GM13976 (cell line): Measurements from ENCODE around the gene GALNT11.
"Not testable (repeated sequence)": the region's sequence is repeated elsewhere in the genome, so short reads cannot be mapped to it uniquely, and the experiment has no call there.

Experiments used
- DNase-seq: peaks from one replicate; pipeline ENCODE4 v3.0.0; 2012; ENCODE audit warnings: low spot score
- in situ Hi-C: fragments of 300-500 bp; cut with MboI; formaldehyde crosslinking; loops from one replicate; pipeline ENCODE4 v1.12.0; 2022; ENCODE audit warnings: low sequenced_read_pairs, mixed read lengths, inconsistent platforms; ENCODE audit not compliant: unreplicated experiment
- TF ChIP-seq, protein P1 (sequence below): IDR thresholded peaks from 2 replicates; pipeline ENCODE4 v1.5.1; 2012; ENCODE audit warnings: borderline replicate concordance, mild to moderate bottlenecking; ENCODE audit not compliant: insufficient read depth; ENCODE audit errors: extremely low read depth, missing control alignments, control extremely low read depth

GALNT11 gene

DNA sequence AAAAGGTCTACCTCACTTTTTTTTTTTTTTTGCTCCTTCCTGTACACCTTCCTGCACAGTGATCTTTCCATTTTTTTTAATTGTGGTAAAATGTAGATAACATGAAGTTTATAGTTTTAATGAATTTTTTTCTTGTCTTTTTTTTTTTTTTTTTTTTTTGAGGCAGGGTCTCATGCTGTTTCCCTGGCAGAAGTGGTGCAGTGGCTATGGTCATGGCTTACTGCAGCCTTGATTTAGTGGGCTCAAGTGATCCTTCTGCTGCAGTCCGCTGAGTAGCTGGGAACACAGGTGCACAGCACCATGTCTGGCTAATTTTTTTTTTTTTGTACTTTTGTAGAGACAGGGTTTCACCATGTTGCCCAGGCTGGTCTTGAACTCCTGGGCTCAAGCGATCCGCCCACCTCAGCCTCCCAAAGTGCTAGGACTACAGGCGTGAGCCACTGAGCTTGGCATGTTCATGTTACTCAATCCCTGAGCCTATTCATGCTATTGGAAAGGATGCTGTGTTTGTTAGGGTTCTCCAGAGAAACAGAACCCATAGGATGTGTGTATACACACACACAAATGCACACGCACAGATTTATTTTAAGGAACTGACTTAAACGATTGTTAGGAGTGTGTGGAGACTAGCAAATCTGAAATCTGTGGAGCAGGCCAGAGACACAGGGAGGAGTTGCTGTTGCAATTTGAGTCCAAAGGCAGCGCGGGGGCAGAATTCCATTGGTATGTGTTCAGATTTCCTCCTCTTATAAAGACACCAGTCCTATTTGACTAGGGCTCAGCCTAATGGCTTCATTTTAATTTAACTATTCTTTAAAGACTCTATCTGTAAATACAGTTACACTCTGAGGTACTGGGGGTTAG lies 29.1 kb downstream of the GALNT11 start:
- TF ChIP-seq, protein P1, sequence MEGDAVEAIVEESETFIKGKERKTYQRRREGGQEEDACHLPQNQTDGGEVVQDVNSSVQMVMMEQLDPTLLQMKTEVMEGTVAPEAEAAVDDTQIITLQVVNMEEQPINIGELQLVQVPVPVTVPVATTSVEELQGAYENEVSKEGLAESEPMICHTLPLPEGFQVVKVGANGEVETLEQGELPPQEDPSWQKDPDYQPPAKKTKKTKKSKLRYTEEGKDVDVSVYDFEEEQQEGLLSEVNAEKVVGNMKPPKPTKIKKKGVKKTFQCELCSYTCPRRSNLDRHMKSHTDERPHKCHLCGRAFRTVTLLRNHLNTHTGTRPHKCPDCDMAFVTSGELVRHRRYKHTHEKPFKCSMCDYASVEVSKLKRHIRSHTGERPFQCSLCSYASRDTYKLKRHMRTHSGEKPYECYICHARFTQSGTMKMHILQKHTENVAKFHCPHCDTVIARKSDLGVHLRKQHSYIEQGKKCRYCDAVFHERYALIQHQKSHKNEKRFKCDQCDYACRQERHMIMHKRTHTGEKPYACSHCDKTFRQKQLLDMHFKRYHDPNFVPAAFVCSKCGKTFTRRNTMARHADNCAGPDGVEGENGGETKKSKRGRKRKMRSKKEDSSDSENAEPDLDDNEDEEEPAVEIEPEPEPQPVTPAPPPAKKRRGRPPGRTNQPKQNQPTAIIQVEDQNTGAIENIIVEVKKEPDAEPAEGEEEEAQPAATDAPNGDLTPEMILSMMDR = no peak
- in situ Hi-C loops = no loop called here
- no peak for DNase-seq

DNA sequence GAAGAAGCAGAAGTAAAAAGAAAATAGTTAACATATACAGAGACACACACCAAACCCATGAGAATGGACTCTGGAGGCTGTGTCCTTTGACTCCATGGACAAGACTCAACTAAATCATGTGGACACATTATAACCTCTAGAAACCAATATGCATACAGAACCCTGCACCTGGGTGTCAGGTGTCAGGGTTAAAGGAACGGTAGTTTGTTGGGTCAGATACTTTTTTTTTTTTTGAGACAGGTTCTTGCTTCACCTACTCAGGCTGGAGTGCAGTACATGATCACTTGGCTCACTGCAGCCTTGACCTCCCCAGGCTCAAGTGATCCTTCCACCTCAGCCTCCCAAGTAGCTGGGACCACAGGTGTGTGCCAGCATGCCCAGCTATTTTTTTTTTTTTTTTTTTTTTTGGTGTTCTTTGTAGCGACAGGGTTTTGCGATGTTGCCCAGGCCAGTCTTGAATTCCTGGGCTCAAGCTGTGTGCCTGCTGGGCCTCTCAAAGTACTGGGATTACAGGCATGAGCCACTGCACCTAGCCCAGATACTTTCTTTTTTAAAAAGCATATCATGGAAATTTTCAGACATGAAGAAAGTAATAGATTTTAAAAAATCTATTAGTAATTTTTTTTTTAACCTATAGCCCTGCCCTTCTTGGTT lies 31.3 kb downstream of the GALNT11 start:
- TF ChIP-seq, protein P1 = no peak
- no peak for DNase-seq
- in situ Hi-C loops = no loop called here

DNA sequence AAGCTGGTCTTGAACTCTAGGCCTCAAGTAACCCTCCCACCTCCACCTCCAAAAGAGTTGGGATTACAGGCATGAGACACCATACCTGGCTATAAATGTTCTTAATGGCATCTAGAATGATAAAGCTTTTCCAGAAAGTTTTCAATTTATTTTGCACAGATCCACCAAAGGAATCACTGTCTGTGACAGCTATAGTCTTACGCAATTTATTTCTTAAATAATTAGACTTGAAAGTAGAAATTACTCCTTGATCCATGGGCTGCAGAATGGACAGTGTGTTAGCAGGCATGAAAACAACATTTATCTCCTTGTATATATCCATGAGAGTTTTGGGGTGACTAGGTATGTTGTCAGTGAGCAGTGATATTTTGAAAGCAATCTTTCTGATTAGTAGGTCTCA lies 33.8 kb downstream of the GALNT11 start:
- DNase-seq = no peak
- TF ChIP-seq, protein P1 = no peak
- in situ Hi-C loops = no loop called here

DNA sequence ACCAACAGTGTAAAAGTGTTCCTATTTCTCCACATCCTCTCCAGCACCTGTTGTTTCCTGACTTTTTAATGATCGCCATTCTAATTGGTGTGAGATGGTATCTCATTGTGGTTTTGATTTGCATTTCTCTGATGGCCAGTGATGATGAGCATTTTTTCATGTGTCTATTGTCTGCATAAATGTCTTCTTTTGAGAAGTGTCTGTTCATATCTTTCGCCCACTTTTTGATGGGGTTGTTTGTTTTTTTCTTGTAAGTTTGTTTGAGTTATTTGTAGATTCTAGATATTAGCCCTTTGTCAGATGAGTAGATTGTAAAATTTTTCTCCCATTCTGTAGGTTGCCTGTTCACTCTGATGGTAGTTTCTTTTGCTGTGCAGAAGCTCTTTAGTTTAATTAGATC lies 35.6 kb downstream of the GALNT11 start:
- DNase-seq, in situ Hi-C loops: not testable (repeated sequence)

DNA sequence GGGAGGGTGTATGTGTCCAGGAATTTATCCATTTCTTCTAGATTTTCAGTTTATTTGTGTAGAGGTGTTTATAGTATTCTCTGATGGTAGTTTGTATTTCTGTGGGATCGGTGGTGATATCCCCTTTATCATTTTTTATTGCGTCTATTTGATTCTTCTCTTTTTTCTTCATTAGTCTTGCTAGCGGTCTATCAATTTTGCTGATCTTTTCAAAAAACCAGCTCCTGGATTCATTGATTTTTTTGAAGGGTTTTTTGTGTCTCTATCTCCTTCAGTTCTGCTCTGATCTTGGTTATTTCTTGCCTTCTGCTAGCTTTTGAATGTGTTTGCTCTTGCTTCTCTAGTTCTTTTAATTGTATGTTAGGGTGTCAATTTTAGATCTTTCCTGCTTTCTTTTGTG lies 37.7 kb downstream of the GALNT11 start:
- in situ Hi-C loops, DNase-seq: not testable (repeated sequence)

DNA sequence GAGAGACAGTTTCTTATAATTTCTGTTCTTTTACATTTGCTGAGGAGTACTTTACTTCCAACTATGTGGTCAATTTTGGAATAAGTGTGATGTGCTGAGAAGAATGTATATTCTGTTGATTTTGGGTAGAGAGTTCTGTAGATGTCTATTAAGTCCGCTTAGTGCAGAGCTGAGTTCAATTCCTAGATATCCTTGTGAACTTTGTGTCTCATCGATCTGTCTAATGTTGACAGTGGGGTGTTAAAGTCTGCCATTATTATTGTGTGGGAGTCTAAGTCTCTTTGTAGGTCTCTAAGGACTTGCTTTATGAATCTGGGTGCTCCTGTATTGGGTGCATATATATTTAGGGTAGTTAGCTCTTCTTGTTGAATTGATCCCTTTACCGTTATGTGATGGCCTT lies 38.3 kb downstream of the GALNT11 start:
- DNase-seq, in situ Hi-C loops: not testable (repeated sequence)

DNA sequence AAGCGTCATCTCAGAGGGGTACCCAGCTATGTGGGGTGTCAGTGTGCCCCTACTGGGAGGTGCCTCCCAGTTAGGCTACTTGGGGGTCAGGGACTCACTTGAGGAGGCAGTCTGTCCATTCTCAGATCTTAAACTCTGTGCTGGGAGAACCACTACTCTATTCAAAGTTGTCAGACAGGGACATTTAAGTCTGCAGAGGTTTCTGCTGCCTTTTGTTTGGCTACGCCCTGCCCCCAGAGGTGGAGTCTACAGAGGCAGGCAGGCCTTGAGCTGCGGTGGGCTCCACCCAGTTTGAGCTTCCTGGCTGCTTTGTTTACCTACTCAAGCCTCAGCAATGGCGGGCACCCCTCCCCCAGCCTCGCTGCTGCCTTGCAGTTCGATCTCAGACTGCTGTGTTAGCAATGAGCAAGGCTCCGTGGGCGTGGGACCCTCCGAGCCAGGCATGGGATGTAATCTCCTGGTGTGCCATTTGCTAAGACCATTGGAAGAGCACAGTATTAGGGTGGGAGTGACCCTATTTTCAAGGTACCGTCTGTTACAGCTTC lies 40.4 kb downstream of the GALNT11 start:
- in situ Hi-C loops, DNase-seq: not testable (repeated sequence)

DNA sequence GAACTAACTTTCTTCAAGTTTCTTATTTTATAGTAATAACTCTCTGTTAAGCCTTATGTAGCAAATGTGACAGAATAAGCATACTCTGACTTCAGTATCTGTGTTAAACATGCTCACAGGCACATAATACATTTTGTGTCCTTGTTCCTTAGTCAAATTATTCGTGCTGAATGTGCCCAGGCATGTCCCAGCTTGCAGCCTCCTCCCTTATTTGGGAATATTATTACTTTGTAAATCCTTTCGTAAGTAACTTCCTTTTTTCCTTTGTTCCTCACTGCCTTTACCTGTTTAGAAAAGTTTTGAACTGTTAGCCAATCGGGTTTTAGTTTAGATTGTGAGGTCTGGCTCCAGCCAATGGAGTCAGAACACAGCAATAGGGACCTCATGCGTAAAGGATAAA lies 46.9 kb downstream of the GALNT11 start:
- TF ChIP-seq, protein P1 = no peak
- DNase-seq = no peak
- in situ Hi-C loops = no loop called here
